Prostate gland (tissue), 2 donors: ENCODE results near the gene INPP5K. TPM values are rescaled to one million over a fixed set of nuclear protein-coding genes. Genes with fewer than 3 reads are reported as not detected.

Experiments
- DNase-seq: peaks from one replicate; pipeline ENCODE4 v3.0.0-alpha.2; 2019; ENCODE audit warnings: low spot score
- H3K27ac ChIP-seq, 2 donors: fragments of 200-600 bp; sonication (generic); 2 replicates each; pipeline ENCODE4 v1.5.1; 2017 to 2019
- H3K27me3 ChIP-seq: fragments of 200-600 bp; sonication (generic); replicated peaks from 2 replicates; pipeline ENCODE4 v1.5.1; 2019; ENCODE audit not compliant: insufficient read depth
- H3K36me3 ChIP-seq, 2 donors: fragments of 200-600 bp; sonication (generic); 1 replicate in 1 of 2; 2 replicates in 1 of 2; pipeline versions ENCODE4 v1.5.1 to v1.8.1; 2017 to 2019
- H3K4me1 ChIP-seq: fragments of 200-600 bp; sonication (generic); replicated peaks from 2 replicates; pipeline ENCODE4 v1.5.1; 2019
- H3K4me3 ChIP-seq, 2 donors: fragments of 200-600 bp; sonication (generic); 2 replicates each; pipeline ENCODE4 v1.5.1; 2017 to 2019
- H3K9me3 ChIP-seq: fragments of 200-600 bp; sonication (generic); 2 replicates; pipeline ENCODE4 v1.5.1; 2017
- CTCF ChIP-seq, 4 experiments: fragments of 200-600 bp in 2 of 4; fragments of 450-650 bp in 2 of 4; sonication (generic) in 2 of 4; IDR thresholded peaks; 1 replicate in 3 of 4; 2 replicates in 1 of 4; pipeline ENCODE4 v1.5.1; 2016 to 2019; ENCODE audit warnings: antibody characterized with exemption in 4 of 4, mild to moderate bottlenecking in 2 of 4, moderate library complexity in 2 of 4
- POLR2A ChIP-seq: fragments of 450-650 bp; IDR thresholded peaks from one replicate; pipeline ENCODE4 v1.6.1; 2016; ENCODE audit warnings: antibody characterized with exemption, mild to moderate bottlenecking
- POLR2AphosphoS5 ChIP-seq: sonication (generic); formaldehyde crosslinking; IDR thresholded peaks from one replicate; pipeline ENCODE4 v1.6.1; 2017; ENCODE audit warnings: antibody characterized with exemption
- WGBS: methylation state at CpG from one replicate; pipeline ENCODE4 v1.1.5; 2018; 5-methylcytosine and 5-hydroxymethylcytosine counted together
- intact Hi-C: fragments of 100-400 bp; cut with DNase I; formaldehyde crosslinking; loops from one replicate; pipeline ENCODE4 v1.14.2; 2022
- total RNA-seq, 2 donors: library from RNA; depleted of rRNA; stranded (reverse); fragments of >200 nt; gene quantifications; one replicate each; pipeline ENCODE4 v1.1.0, GENCODE V29; 2016

Gene INPP5K
- total RNA-seq, 2 donors from 2014 or later = 82.7 to 87.4 TPM

- 82% methylated on average over 9 of the region's 9 CpGs for WGBS
- DNase-seq = no peak
- Histone ChIP-seq H3K9me3 (no peaks in the 10 kb centered on the region), H3K27me3 (no peaks in the 10 kb centered on the region), H3K36me3 (peaks cover 6 to 10% of the 10 kb centered on the region in 2 donors), H3K27ac (no peak overlapping the region), H3K4me1 (no peaks in the 10 kb centered on the region), H3K4me3 (no peak overlapping the region)
- intact Hi-C loops = no loop called here
- TF ChIP-seq CTCF (IDR thresholded peaks at IDR 0.05) (no peak), POLR2AphosphoS5 (no peak), POLR2A (no peak)
Measured at GRCh38 chr17:1545618-1546017, 29.2 kb upstream of the INPP5K start.

- WGBS = 78% methylated on average over 8 of the region's 8 CpGs
- intact Hi-C loops = no loop called here
- Histone ChIP-seq H3K9me3 (no peaks in the 10 kb centered on the region), H3K27ac (no peak overlapping the region), H3K27me3 (no peaks in the 10 kb centered on the region), H3K4me3 (no peak overlapping the region), H3K36me3 (peaks cover 2 to 19% of the 10 kb centered on the region in 2 donors), H3K4me1 (no peaks in the 10 kb centered on the region)
- no peak for DNase-seq
- TF ChIP-seq CTCF (IDR thresholded peaks at IDR 0.05) (no peak), POLR2AphosphoS5 (no peak), POLR2A (no peak)
Measured at GRCh38 chr17:1542316-1542715, 25.9 kb upstream of the INPP5K start.

GRCh38 chr17:1541367-1541904 is 25.0 kb upstream of the INPP5K start:
- Histone ChIP-seq H3K4me3 (no peak overlapping the region), H3K9me3 (no peaks in the 10 kb centered on the region), H3K4me1 (no peaks in the 10 kb centered on the region), H3K36me3 (peaks cover 2 to 19% of the 10 kb centered on the region in 2 donors), H3K27me3 (no peaks in the 10 kb centered on the region), H3K27ac (no peak overlapping the region)
- TF ChIP-seq CTCF (IDR thresholded peaks at IDR 0.05) (no peak), POLR2A (no peak), POLR2AphosphoS5 (no peak)
- DNase-seq = no peak
- intact Hi-C loops = no loop called here
- WGBS = 89% methylated on average over 4 of the region's 4 CpGs

GRCh38 chr17:1539811-1540210 is 23.4 kb upstream of the INPP5K start:
- Histone ChIP-seq H3K27me3 (no peaks in the 10 kb centered on the region), H3K36me3 (peaks cover 4 to 24% of the 10 kb centered on the region in 2 donors), H3K9me3 (no peaks in the 10 kb centered on the region), H3K27ac (no peak overlapping the region), H3K4me3 (no peak overlapping the region), H3K4me1 (no peaks in the 10 kb centered on the region)
- intact Hi-C loops = no loop called here
- WGBS = 85% methylated on average over 15 of the region's 15 CpGs
- TF ChIP-seq CTCF (IDR thresholded peaks at IDR 0.05) (no peak), POLR2AphosphoS5 (no peak), POLR2A (no peak)
- no peak for DNase-seq

GRCh38 chr17:1535737-1536136 is 19.3 kb upstream of the INPP5K start:
- H3K4me1 ChIP-seq = no peaks in the 10 kb centered on the region
- 81% methylated on average over 4 of the region's 4 CpGs for WGBS
- peaks cover 4 to 14% of the 10 kb centered on the region in 2 donors for H3K36me3 ChIP-seq
- H3K27ac ChIP-seq = no peak overlapping the region
- intact Hi-C loops = no loop called here
- H3K4me3 ChIP-seq = no peak overlapping the region
- no peaks in the 10 kb centered on the region for H3K9me3 ChIP-seq
- no peaks in the 10 kb centered on the region for H3K27me3 ChIP-seq
- DNase-seq = no peak
- TF ChIP-seq POLR2A = no peak
